Heart right ventricle (tissue), 16 donors: ENCODE measurements around the gene MTCL3.

Experiments used
- ATAC-seq, 8 donors: fragments of 200-7000 bp; cut with Tn5 transposase; one replicate each; pipeline ENCODE4 v1.9.1; 2020; ENCODE audit warnings: mild to moderate bottlenecking in 8 of 8, moderate library complexity in 8 of 8, moderate number of reproducible peaks in 1 of 8
- DNase-seq, 2 donors: peaks; one replicate each; pipeline ENCODE4 v3.0.0-alpha.2; 2020
- H3K27ac ChIP-seq, 10 donors: fragments of 200-600 bp; sonication (generic) in 2 of 10; one replicate each; pipeline versions ENCODE4 v1.5.0 to v1.8.0; 2020 to 2022; ENCODE audit warnings: mild to moderate bottlenecking in 3 of 10
- H3K27me3 ChIP-seq, 7 donors: fragments of 200-600 bp; one replicate each; pipeline ENCODE4 v1.8.0; 2021 to 2022; ENCODE audit warnings: mild to moderate bottlenecking in 2 of 7
- H3K36me3 ChIP-seq, 9 donors: fragments of 200-600 bp; sonication (generic) in 1 of 9; one replicate each; pipeline versions ENCODE4 v1.5.0 to v1.8.0; 2020 to 2022; ENCODE audit warnings: mild to moderate bottlenecking in 2 of 9
- H3K4me1 ChIP-seq, 9 donors: fragments of 200-600 bp; sonication (generic) in 1 of 9; one replicate each; pipeline versions ENCODE4 v1.5.0 to v1.8.0; 2020 to 2022; ENCODE audit warnings: mild to moderate bottlenecking in 4 of 9
- H3K4me3 ChIP-seq, 10 donors: fragments of 200-600 bp; sonication (generic) in 2 of 10; one replicate each; pipeline versions ENCODE4 v1.5.0 to v1.8.0; 2020 to 2022; ENCODE audit warnings: mild to moderate bottlenecking in 7 of 10, moderate library complexity in 2 of 10
- H3K9me3 ChIP-seq, 11 donors: fragments of 200-600 bp in 10 of 11; sonication (generic) in 2 of 11; one replicate each; pipeline versions ENCODE4 v1.5.0 to v1.8.0; 2013 to 2022; ENCODE audit warnings: mild to moderate bottlenecking in 2 of 11, control low read depth in 1 of 11, moderate library complexity in 1 of 11
- CTCF ChIP-seq, 9 donors: fragments of 200-600 bp; sonication (generic) in 2 of 9; IDR thresholded peaks; one replicate each; pipeline versions ENCODE4 v1.5.0 to v1.8.0; 2021 to 2022; ENCODE audit warnings: antibody characterized with exemption in 9 of 9, mild to moderate bottlenecking in 5 of 9, moderate library complexity in 1 of 9
- WGBS, 2 donors: extraction: QIAGEN DNeasy Blood & Tissue Kit; methylation state at CpG; one replicate each; pipeline ENCODE4 v1.1.7; 2013; ENCODE audit warnings: inconsistent platforms in 1 of 2; 5-methylcytosine and 5-hydroxymethylcytosine counted together
- intact Hi-C, 10 donors: fragments of 100-400 bp; cut with DNase I; formaldehyde crosslinking; loops; one replicate each; pipeline versions ENCODE4 v1.11.1 to v1.14.2; 2022
- donor health status: Arrhythmogenic right ventricular cardiomyopathy.
- donor health status: ischemic (EF 13 %, LVEDD 7.1; RV severe dilation, severe dysfunction).
- donor health status: healthy with polysubstance abuse.
- donor health status: DM: no; HTN: yes; CAD: no.
- donor health status: DM: no; HTN: no; CAD: no.
- donor health status: ischemic (EF 25% LVEDD 6.9; RV normal size, moderate dysfunction).
- donor health status: ischemic (EF 25% LVEDD 5.7; RV mildly dilated, moderate dysfunction).
- donor health status: healthy.
- donor health status: DM: yes; HTN: yes; CAD: no.
- donor health status: Ischemic cardiomyopathy.
- donor health status: ischemic (EF 35%, LVEDD 5.7; RV mildly dilated, moderate dysfunction).
- donor health status: nonischemic (EF 11% LVEDD 7.7; RV severe dilation, severe dysfunction).
- donor health status: DM: yes; HTN: yes; CAD: no.
- donor health status: PGD.
- donor health status: ischemic (EF 29% LVEDD 5.4; RV normal size, mild dysfunction).
- donor health status: nonischemic (EF 23%, LVEDD 6.1; RV moderate dilation, normal function).

MTCL3 gene

GRCh38 chr6:127466416-127466815 lies 52.7 kb downstream of the MTCL3 start:
- Histone ChIP-seq H3K27ac (no peak overlapping the region), H3K27me3 (no peaks in the 10 kb centered on the region), H3K9me3 (no peaks in the 10 kb centered on the region), H3K4me1 (peaks cover 0 to 4% (median 0%) of the 10 kb centered on the region in 9 donors), H3K4me3 (no peak overlapping the region), H3K36me3 (no peaks in the 10 kb centered on the region)
- WGBS, 2 donors: 71 to 76% methylated on average over 5 of the region's 5 CpGs
- DNase-seq: no peak
- intact Hi-C loops: loop anchor here in 6 of 10 donors (5.0 kb wide), 3 partner anchors 71 to 176 kb away; no protein-coding TSS in a partner anchor
- ATAC-seq: no peak
- no peak for TF ChIP-seq CTCF (IDR thresholded peaks at IDR 0.05)

GRCh38 chr6:127464881-127465459 lies 54.2 kb downstream of the MTCL3 start:
- no peaks in the 10 kb centered on the region for H3K36me3 ChIP-seq
- peak overlapping the region in 3 of 10 donors; percentile 11 to 38 (median 17) for H3K27ac ChIP-seq
- H3K4me3 ChIP-seq: no peak overlapping the region
- no peaks in the 10 kb centered on the region for H3K27me3 ChIP-seq
- ATAC-seq (peak; percentile 75 to 92 (median 85)), DNase-seq (peak; percentile 24 to 69)
- peak; percentile 45 to 88 (median 78) for TF ChIP-seq CTCF (IDR thresholded peaks at IDR 0.05)
- WGBS, 2 donors: 38 to 39% methylated on average over 3 of the region's 3 CpGs
- peaks cover 0 to 4% (median 0%) of the 10 kb centered on the region in 9 donors for H3K4me1 ChIP-seq
- intact Hi-C loops: loop anchor here in 9 of 10 donors (2.0 to 5.0 kb wide), 4 partner anchors 72 to 177 kb away; no protein-coding TSS in a partner anchor
- H3K9me3 ChIP-seq: no peaks in the 10 kb centered on the region

GRCh38 chr6:127464161-127464880 lies 54.8 kb downstream of the MTCL3 start:
- H3K36me3 ChIP-seq: no peaks in the 10 kb centered on the region
- no peak for TF ChIP-seq CTCF (IDR thresholded peaks at IDR 0.05)
- peak overlapping the region in 4 of 10 donors; percentile 11 to 38 (median 24) for H3K27ac ChIP-seq
- intact Hi-C loops: loop anchor here in 4 of 10 donors (2.0 to 5.0 kb wide), 3 partner anchors 73 to 178 kb away; no protein-coding TSS in a partner anchor
- no peak overlapping the region for H3K4me3 ChIP-seq
- peaks cover 0 to 4% (median 0%) of the 10 kb centered on the region in 9 donors for H3K4me1 ChIP-seq
- no peaks in the 10 kb centered on the region for H3K27me3 ChIP-seq
- DNase-seq (no peak), ATAC-seq (peak; percentile 67 to 78 (median 75))
- no peaks in the 10 kb centered on the region for H3K9me3 ChIP-seq
- 42 to 46% methylated on average over 6 of the region's 6 CpGs for WGBS, 2 donors

GRCh38 chr6:127463056-127463455 lies 56.1 kb downstream of the MTCL3 start:
- 80 to 82% methylated on average over 5 of the region's 5 CpGs for WGBS, 2 donors
- no peak for TF ChIP-seq CTCF (IDR thresholded peaks at IDR 0.05)
- no peaks in the 10 kb centered on the region for H3K27me3 ChIP-seq
- no peak overlapping the region for H3K27ac ChIP-seq
- no peaks in the 10 kb centered on the region for H3K9me3 ChIP-seq
- H3K4me1 ChIP-seq: peaks cover 0 to 16% (median 0%) of the 10 kb centered on the region in 9 donors
- no peaks in the 10 kb centered on the region for H3K36me3 ChIP-seq
- ATAC-seq (no peak), DNase-seq (no peak)
- H3K4me3 ChIP-seq: no peak overlapping the region
- intact Hi-C loops: loop anchor here in 2 of 10 donors (5.0 kb wide), 2 partner anchors 74 to 179 kb away; no protein-coding TSS in a partner anchor
